Spleen (tissue), 11 donors: Measurements from ENCODE around the gene JDP2. TPM values are rescaled to one million over a fixed set of nuclear protein-coding genes. Genes with fewer than 3 reads are reported as not detected.

Source experiments
- DNase-seq: peaks from one replicate; pipeline ENCODE4 v3.0.0-alpha.2; 2020
- H3K27ac ChIP-seq, 8 donors: fragments of 200-600 bp; sonication (generic) in 7 of 8; 1 replicate in 4 of 8; 2 replicates in 4 of 8; pipeline versions ENCODE4 v1.5.0 to v1.8.0; 2016 to 2021; ENCODE audit warnings: inconsistent platforms in 4 of 8, mild to moderate bottlenecking in 4 of 8, moderate library complexity in 1 of 8
- H3K27me3 ChIP-seq, 7 donors: fragments of 200-600 bp; sonication (generic) in 6 of 7; replicated peaks in 1 of 7; 1 replicate in 4 of 7; 2 replicates in 3 of 7; pipeline versions ENCODE4 v1.5.0 to v1.8.0; 2016 to 2021; ENCODE audit warnings: inconsistent platforms in 3 of 7, mild to moderate bottlenecking in 1 of 7
- H3K36me3 ChIP-seq, 6 donors: fragments of 200-600 bp; sonication (generic) in 5 of 6; 1 replicate in 4 of 6; 2 replicates in 2 of 6; pipeline versions ENCODE4 v1.5.0 to v1.8.0; 2016 to 2021; ENCODE audit warnings: inconsistent platforms in 2 of 6
- H3K4me1 ChIP-seq, 6 donors: fragments of 200-600 bp; sonication (generic) in 5 of 6; 1 replicate in 3 of 6; 2 replicates in 3 of 6; pipeline versions ENCODE4 v1.5.0 to v1.8.0; 2016 to 2021; ENCODE audit warnings: inconsistent platforms in 3 of 6
- H3K4me3 ChIP-seq, 8 donors: fragments of 200-600 bp; sonication (generic) in 7 of 8; 1 replicate in 4 of 8; 2 replicates in 4 of 8; pipeline versions ENCODE4 v1.5.0 to v1.8.0; 2016 to 2021; ENCODE audit warnings: inconsistent platforms in 4 of 8, mild to moderate bottlenecking in 4 of 8, moderate library complexity in 2 of 8
- H3K9me3 ChIP-seq, 8 donors: fragments of 200-600 bp; sonication (generic) in 7 of 8; 1 replicate in 4 of 8; 2 replicates in 4 of 8; pipeline versions ENCODE4 v1.5.0 to v1.8.0; 2016 to 2021; ENCODE audit warnings: inconsistent platforms in 4 of 8
- CTCF ChIP-seq, 11 experiments: fragments of 200-600 bp in 7 of 11; fragments of 450-650 bp in 4 of 11; sonication (generic) in 4 of 11; IDR thresholded peaks in 8 of 11; conservative IDR thresholded peaks in 3 of 11; 1 replicate in 7 of 11; 2 replicates in 4 of 11; pipeline versions ENCODE4 v1.4.0 to v1.8.0; 2016 to 2021; ENCODE audit warnings: antibody characterized with exemption in 11 of 11, inconsistent platforms in 4 of 11, mild to moderate bottlenecking in 1 of 11
- POLR2A ChIP-seq, 3 donors: fragments of 450-650 bp; IDR thresholded peaks; one replicate each; pipeline ENCODE4 v1.5.1; 2017; ENCODE audit warnings: antibody characterized with exemption in 3 of 3, mild to moderate bottlenecking in 1 of 3
- POLR2AphosphoS5 ChIP-seq, 3 donors: sonication (generic); formaldehyde crosslinking; IDR thresholded peaks; one replicate each; pipeline ENCODE4 v1.5.1; 2017; ENCODE audit warnings: antibody characterized with exemption in 3 of 3
- WGBS, 5 donors: extraction: QIAGEN DNeasy Blood & Tissue Kit in 3 of 5; methylation state at CpG; one replicate each; pipeline versions ENCODE4 v1.1.5 to v1.1.7; 2013 to 2018; 5-methylcytosine and 5-hydroxymethylcytosine counted together
- intact Hi-C: fragments of 100-400 bp; cut with DNase I; formaldehyde crosslinking; loops from one replicate; pipeline ENCODE4 v1.15.0; 2023; ENCODE audit warnings: low total_unique reads
- polyA plus RNA-seq, 3 donors: library from polyadenylated mRNA; stranded (reverse); fragments of 200-250 nt; gene quantifications; one replicate each; pipeline ENCODE4 v1.2.1, GENCODE V29; 2013
- total RNA-seq, 7 donors: library from RNA; depleted of rRNA in 3 of 7; stranded (reverse); fragments of >200 nt in 3 of 7; fragmentation: NEBNext Ultra II Directional in 4 of 7; extraction: Animal tissue kit (Norgen Biotek cat#: 25700) in 4 of 7; gene quantifications; one replicate each; pipeline versions ENCODE4 v1.1.0 to v1.2.1, GENCODE V29; 2016 to 2021
- donor health status: healthy with polysubstance abuse.
- donor health status: DM: no; HTN: no; CAD: no; lungs with moderate emphysema.
- donor health status: DM: no; HTN: no; CAD: no.
- donor health status: Bipolar disorder and iron deficiency.
- donor health status: healthy.
- donor health status: DM: no; HTN: no; CAD: no.
- donor health status: DM: yes; HTN: yes; CAD: no.

The JDP2 gene
- total and polyA plus RNA-seq, 10 donors, result 18.2 to 144 (median 91.8) TPM

- intact Hi-C loops, result no loop called here
- no peak overlapping the region for H3K4me3 ChIP-seq
- DNase-seq, result no peak
- 78 to 86% (median 81%) methylated on average over 8 of the region's 8 CpGs for WGBS, 5 donors
- no peaks in the 10 kb centered on the region for H3K9me3 ChIP-seq
- H3K27me3 ChIP-seq, result peaks cover 0 to 8% (median 0%) of the 10 kb centered on the region in 7 donors
- H3K36me3 ChIP-seq, result peaks cover 0 to 65% (median 13%) of the 10 kb centered on the region in 6 donors
- TF ChIP-seq POLR2A (IDR thresholded peaks at IDR 0.05), result no peak
- no peak for TF ChIP-seq CTCF (IDR thresholded peaks at IDR 0.05 in 8 of 11, conservative IDR thresholded peaks at IDR 0.05 in 3 of 11)
- peak overlapping the region in 6 of 8 donors; percentile 47 to 94 (median 91) for H3K27ac ChIP-seq
- H3K4me1 ChIP-seq, result peaks cover 22 to 93% (median 74%) of the 10 kb centered on the region in 6 donors
These were observed 4.6 kb downstream of the JDP2 start for GRCh38 chr14:75432411-75432810.

- peak overlapping the region in 1 of 8 donors; percentile 21 for H3K27ac ChIP-seq
- H3K36me3 ChIP-seq, result peaks cover 0 to 77% (median 22%) of the 10 kb centered on the region in 6 donors
These were observed 5.8 kb downstream of the JDP2 start for GRCh38 chr14:75433631-75434071.

GRCh38 chr14:75434138-75434889, 6.5 kb downstream of the JDP2 start:
- Histone ChIP-seq H3K36me3 (peaks cover 0 to 84% (median 25%) of the 10 kb centered on the region in 6 donors), H3K27ac (peak overlapping the region in 2 of 8 donors; percentile 80 to 84), H3K4me1 (peaks cover 26 to 100% (median 81%) of the 10 kb centered on the region in 6 donors), H3K4me3 (no peak overlapping the region), H3K9me3 (no peaks in the 10 kb centered on the region), H3K27me3 (no peaks in the 10 kb centered on the region)
- WGBS, 5 donors, result 83 to 91% (median 83%) methylated on average over 6 of the region's 6 CpGs
- no peak for DNase-seq
- peak in 1 of 3 donors; percentile 5 for TF ChIP-seq POLR2AphosphoS5 (IDR thresholded peaks at IDR 0.05)
- no peak for TF ChIP-seq CTCF (IDR thresholded peaks at IDR 0.05 in 8 of 11, conservative IDR thresholded peaks at IDR 0.05 in 3 of 11)
- intact Hi-C loops, result no loop called here

More at GRCh38 chr14:75433631-75434071, 5.8 kb downstream of the JDP2 start:
- no peak for DNase-seq
- Histone ChIP-seq H3K4me1 (peaks cover 25 to 100% (median 83%) of the 10 kb centered on the region in 6 donors), H3K27me3 (peaks cover 0 to 3% (median 0%) of the 10 kb centered on the region in 7 donors), H3K9me3 (no peaks in the 10 kb centered on the region), H3K4me3 (no peak overlapping the region)
- TF ChIP-seq CTCF (IDR thresholded peaks at IDR 0.05 in 8 of 11, conservative IDR thresholded peaks at IDR 0.05 in 3 of 11) (no peak), POLR2AphosphoS5 (IDR thresholded peaks at IDR 0.05) (peak in 1 of 3 donors; percentile 56), POLR2A (IDR thresholded peaks at IDR 0.05) (no peak)
- intact Hi-C loops, result no loop called here
- 91 to 96% (median 95%) methylated on average over 6 of the region's 6 CpGs for WGBS, 5 donors

GRCh38 chr14:75434890-75435248, 7.0 kb downstream of the JDP2 start:
- no peak for DNase-seq
- Histone ChIP-seq H3K27ac (peak overlapping the region in 5 of 8 donors; percentile 11 to 84 (median 80)), H3K9me3 (no peaks in the 10 kb centered on the region), H3K36me3 (peaks cover 0 to 89% (median 27%) of the 10 kb centered on the region in 6 donors), H3K4me1 (peaks cover 32 to 100% (median 82%) of the 10 kb centered on the region in 6 donors), H3K4me3 (peak overlapping the region in 1 of 8 donors; percentile 22), H3K27me3 (no peaks in the 10 kb centered on the region)
- WGBS, 5 donors, result 81 to 95% (median 89%) methylated on average over 9 of the region's 9 CpGs
- intact Hi-C loops, result no loop called here
- TF ChIP-seq CTCF (IDR thresholded peaks at IDR 0.05 in 8 of 11, conservative IDR thresholded peaks at IDR 0.05 in 3 of 11) (no peak), POLR2AphosphoS5 (IDR thresholded peaks at IDR 0.05) (peak in 2 of 3 donors; percentile 36 to 41), POLR2A (IDR thresholded peaks at IDR 0.05) (no peak)
